Panc1 (cell line): ENCODE results near the gene UST. TPM values are rescaled to one million over a fixed set of nuclear protein-coding genes. Genes with fewer than 3 reads are reported as not detected.
A peak's percentile ranks its signal among the peaks of the same experiment; 100 is the strongest.

ENCODE experiments used
- ATAC-seq: fragments of 200-7000 bp; cut with Tn5 transposase; 2 replicates; pipeline ENCODE4 v1.9.1; 2020; ENCODE audit warnings: mild to moderate bottlenecking, moderate library complexity
- BruUV-seq: library from RNA; stranded (reverse); fragments of 400-500 nt; replicated peaks from 2 replicates; lab custom pipeline; 2021; lab: Mats Ljungman, UMichigan
- CTCF ChIA-PET: fragments of 300-600 bp; sonication (Branson Sonifier 250); formaldehyde crosslinking; loops from one replicate; lab custom pipeline; 2022; ENCODE audit warnings: antibody characterized with exemption; lab: Charles Lee
- POLR2A ChIA-PET: fragments of 300-600 bp; sonication (Branson Sonifier 250); formaldehyde crosslinking; loops from one replicate; lab custom pipeline; 2022; ENCODE audit warnings: antibody characterized with exemption; lab: Charles Lee
- DNase-seq: peaks from one replicate; pipeline ENCODE4 v3.0.0-alpha.2; 2010; ENCODE audit warnings: low read depth, low spot score
- H3K27ac ChIP-seq: 2 replicates; pipeline ENCODE4 v1.5.1; 2011; ENCODE audit warnings: mild to moderate bottlenecking, low read length, inconsistent platforms
- H3K27me3 ChIP-seq: fragments of 200-500 bp; sonication (Bioruptor generic); 2 replicates; pipeline ENCODE4 v1.6.0; 2014; ENCODE audit warnings: low read length, inconsistent platforms; ENCODE audit not compliant: control insufficient read depth, insufficient read depth
- H3K36me3 ChIP-seq: fragments of 200-500 bp; sonication (Bioruptor generic); 2 replicates; pipeline ENCODE4 v1.5.1; 2014; ENCODE audit warnings: inconsistent platforms, mild to moderate bottlenecking, low read length, moderate library complexity; ENCODE audit not compliant: control insufficient read depth, insufficient read depth
- H3K4me1 ChIP-seq: 2 replicates; pipeline ENCODE4 v1.5.1; 2011; ENCODE audit warnings: inconsistent platforms, mild to moderate bottlenecking, low read length, moderate library complexity; ENCODE audit not compliant: control insufficient read depth, insufficient read depth
- H3K4me3 ChIP-seq, 2 experiments: 2 replicates each; pipeline ENCODE4 v1.5.1; 2011 to 2012; ENCODE audit warnings: low read depth in 2 of 2, low read length in 2 of 2, mild to moderate bottlenecking in 2 of 2, inconsistent platforms in 1 of 2, moderate library complexity in 1 of 2
- H3K9me3 ChIP-seq: fragments of 200-500 bp; sonication (Bioruptor generic); 2 replicates; pipeline ENCODE4 v1.5.1; 2014; ENCODE audit warnings: low read depth, mild to moderate bottlenecking, inconsistent platforms, low read length, moderate library complexity; ENCODE audit not compliant: control insufficient read depth, insufficient read depth
- POLR2AphosphoS5 ChIP-seq: IDR thresholded peaks from 2 replicates; pipeline ENCODE4 v1.6.1; 2012; ENCODE audit warnings: mild to moderate bottlenecking, low read depth, low read length, moderate library complexity
- SIN3A ChIP-seq: IDR thresholded peaks from 2 replicates; pipeline ENCODE4 v1.6.1; 2012; ENCODE audit warnings: low read depth, mild to moderate bottlenecking, low read length, moderate library complexity, borderline replicate concordance; ENCODE audit not compliant: insufficient read depth
- TCF7L2 ChIP-seq: IDR thresholded peaks from 2 replicates; pipeline ENCODE4 v1.6.1; 2011; ENCODE audit warnings: mild to moderate bottlenecking, low read depth, low read length, inconsistent platforms
- in situ Hi-C: cut with HindIII; loops from 2 replicates; pipeline ENCODE4 v1.10.0; 2016; ENCODE audit warnings: low sequenced_read_pairs, low pct_unique_long_range_greater_than_20kb
- intact Hi-C: fragments of 100-400 bp; cut with micrococcal nuclease; formaldehyde crosslinking; loops from one replicate; pipeline ENCODE4 v1.10.0; 2022; ENCODE audit not compliant: unreplicated experiment
- total RNA-seq: library from RNA; stranded (reverse); gene quantifications from one replicate; pipeline ENCODE4 v1.2.1, GENCODE V29; 2021; ENCODE audit not compliant: unreplicated experiment
- TF ChIP-seq, protein P1 (sequence below), 2 experiments: IDR thresholded peaks; 2 replicates each; pipeline ENCODE4 v1.6.1; 2011 to 2012; ENCODE audit warnings: low read depth in 2 of 2, control low read depth in 1 of 2, low read length in 1 of 2, mild to moderate bottlenecking in 1 of 2, moderate library complexity in 1 of 2; ENCODE audit not compliant: insufficient read depth in 1 of 2
- TF ChIP-seq, protein P2 (sequence below): fragments of 450-650 bp; IDR thresholded peaks from 2 replicates; pipeline ENCODE4 v1.5.1; 2017; ENCODE audit warnings: mild to moderate bottlenecking

Gene UST
- total RNA-seq, 1 experiment from 2014 or later: 0.15 TPM

DNA sequence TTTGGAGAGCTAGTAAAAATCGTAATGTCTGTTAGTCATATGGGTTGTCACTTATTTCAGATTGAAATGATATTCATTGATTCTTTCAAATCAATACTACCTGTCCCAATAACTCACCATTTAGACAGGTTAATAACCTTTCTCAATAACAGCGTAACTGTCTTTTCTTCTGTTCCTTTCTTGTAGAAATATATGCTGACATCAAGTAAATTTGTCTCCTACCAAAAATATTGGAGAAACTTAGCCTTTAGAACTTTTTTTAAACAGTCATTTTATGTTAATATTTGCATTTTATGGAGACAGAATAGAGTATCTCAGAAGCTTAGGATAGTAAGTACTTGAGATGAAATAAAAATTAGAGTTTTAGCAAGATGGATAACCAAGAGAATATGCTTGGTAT, 278.2 kb downstream of the UST start:
- POLR2A ChIA-PET: no interaction called here
- Histone ChIP-seq H3K9me3 (no peaks in the 10 kb centered on the region), H3K4me3 (no peak overlapping the region), H3K27me3 (no peaks in the 10 kb centered on the region; the same call in none of the 2 replicates), H3K27ac (no peak overlapping the region), H3K4me1 (no peaks in the 10 kb centered on the region), H3K36me3 (no peaks in the 10 kb centered on the region)
- in situ Hi-C loops: no loop called here
- no peak for ATAC-seq
- TF ChIP-seq SIN3A: no peak
- TF ChIP-seq, protein P1, sequence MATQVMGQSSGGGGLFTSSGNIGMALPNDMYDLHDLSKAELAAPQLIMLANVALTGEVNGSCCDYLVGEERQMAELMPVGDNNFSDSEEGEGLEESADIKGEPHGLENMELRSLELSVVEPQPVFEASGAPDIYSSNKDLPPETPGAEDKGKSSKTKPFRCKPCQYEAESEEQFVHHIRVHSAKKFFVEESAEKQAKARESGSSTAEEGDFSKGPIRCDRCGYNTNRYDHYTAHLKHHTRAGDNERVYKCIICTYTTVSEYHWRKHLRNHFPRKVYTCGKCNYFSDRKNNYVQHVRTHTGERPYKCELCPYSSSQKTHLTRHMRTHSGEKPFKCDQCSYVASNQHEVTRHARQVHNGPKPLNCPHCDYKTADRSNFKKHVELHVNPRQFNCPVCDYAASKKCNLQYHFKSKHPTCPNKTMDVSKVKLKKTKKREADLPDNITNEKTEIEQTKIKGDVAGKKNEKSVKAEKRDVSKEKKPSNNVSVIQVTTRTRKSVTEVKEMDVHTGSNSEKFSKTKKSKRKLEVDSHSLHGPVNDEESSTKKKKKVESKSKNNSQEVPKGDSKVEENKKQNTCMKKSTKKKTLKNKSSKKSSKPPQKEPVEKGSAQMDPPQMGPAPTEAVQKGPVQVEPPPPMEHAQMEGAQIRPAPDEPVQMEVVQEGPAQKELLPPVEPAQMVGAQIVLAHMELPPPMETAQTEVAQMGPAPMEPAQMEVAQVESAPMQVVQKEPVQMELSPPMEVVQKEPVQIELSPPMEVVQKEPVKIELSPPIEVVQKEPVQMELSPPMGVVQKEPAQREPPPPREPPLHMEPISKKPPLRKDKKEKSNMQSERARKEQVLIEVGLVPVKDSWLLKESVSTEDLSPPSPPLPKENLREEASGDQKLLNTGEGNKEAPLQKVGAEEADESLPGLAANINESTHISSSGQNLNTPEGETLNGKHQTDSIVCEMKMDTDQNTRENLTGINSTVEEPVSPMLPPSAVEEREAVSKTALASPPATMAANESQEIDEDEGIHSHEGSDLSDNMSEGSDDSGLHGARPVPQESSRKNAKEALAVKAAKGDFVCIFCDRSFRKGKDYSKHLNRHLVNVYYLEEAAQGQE (IDR thresholded peaks at IDR 0.05; ENCODE audit: insufficient read depth in 1 of 2, low read depth in 2 of 2, low read length in 1 of 2): no peak
- no peak for TF ChIP-seq POLR2AphosphoS5
- TF ChIP-seq TCF7L2: no peak
- TF ChIP-seq, protein P2, sequence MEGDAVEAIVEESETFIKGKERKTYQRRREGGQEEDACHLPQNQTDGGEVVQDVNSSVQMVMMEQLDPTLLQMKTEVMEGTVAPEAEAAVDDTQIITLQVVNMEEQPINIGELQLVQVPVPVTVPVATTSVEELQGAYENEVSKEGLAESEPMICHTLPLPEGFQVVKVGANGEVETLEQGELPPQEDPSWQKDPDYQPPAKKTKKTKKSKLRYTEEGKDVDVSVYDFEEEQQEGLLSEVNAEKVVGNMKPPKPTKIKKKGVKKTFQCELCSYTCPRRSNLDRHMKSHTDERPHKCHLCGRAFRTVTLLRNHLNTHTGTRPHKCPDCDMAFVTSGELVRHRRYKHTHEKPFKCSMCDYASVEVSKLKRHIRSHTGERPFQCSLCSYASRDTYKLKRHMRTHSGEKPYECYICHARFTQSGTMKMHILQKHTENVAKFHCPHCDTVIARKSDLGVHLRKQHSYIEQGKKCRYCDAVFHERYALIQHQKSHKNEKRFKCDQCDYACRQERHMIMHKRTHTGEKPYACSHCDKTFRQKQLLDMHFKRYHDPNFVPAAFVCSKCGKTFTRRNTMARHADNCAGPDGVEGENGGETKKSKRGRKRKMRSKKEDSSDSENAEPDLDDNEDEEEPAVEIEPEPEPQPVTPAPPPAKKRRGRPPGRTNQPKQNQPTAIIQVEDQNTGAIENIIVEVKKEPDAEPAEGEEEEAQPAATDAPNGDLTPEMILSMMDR: no peak
- no TSS peak for BruUV-seq
- intact Hi-C loops: no loop called here
- CTCF ChIA-PET: no interaction called here
- no peak for DNase-seq

DNA sequence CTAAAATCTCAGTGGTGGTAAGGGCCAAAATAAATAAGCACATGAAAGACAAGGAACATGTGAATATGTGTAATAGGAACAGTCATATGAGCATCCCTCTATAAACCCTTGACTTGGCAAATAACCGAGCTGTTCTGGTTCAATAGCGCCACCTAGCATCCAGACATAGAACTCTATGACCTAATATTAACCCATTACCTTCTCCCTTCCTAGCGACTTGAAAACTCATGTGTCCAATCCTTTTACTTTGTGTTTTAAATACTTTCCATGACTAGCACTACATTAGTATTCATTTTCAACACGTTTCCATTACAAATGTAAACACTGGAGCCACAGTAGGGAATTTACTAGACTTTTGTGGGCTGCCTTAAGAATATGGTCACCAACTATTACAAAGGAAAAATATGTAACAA, 279.7 kb downstream of the UST start:
- POLR2A ChIA-PET: no interaction called here
- TF ChIP-seq SIN3A (no peak), POLR2AphosphoS5 (no peak), TCF7L2 (no peak)
- TF ChIP-seq, protein P1 (IDR thresholded peaks at IDR 0.05; ENCODE audit: insufficient read depth in 1 of 2, low read depth in 2 of 2, low read length in 1 of 2): no peak
- TF ChIP-seq, protein P2: peak; percentile 56; the same call in 1 of the 2 replicates
- no peaks in the 10 kb centered on the region; the same call in 1 of the 2 replicates for H3K27me3 ChIP-seq
- no peaks in the 10 kb centered on the region for H3K36me3 ChIP-seq
- H3K4me3 ChIP-seq: no peak overlapping the region
- ATAC-seq (no peak), DNase-seq (no peak)
- no TSS peak for BruUV-seq
- no peak overlapping the region for H3K27ac ChIP-seq
- H3K4me1 ChIP-seq: no peaks in the 10 kb centered on the region
- in situ Hi-C loops: no loop called here
- intact Hi-C loops: no loop called here
- CTCF ChIA-PET: interaction anchor here (0.6 to 1.2 kb wide), 2 partner anchors 286 to 406 kb away, joined by 3 to 5 read pairs; no protein-coding TSS in a partner anchor
- H3K9me3 ChIP-seq: no peaks in the 10 kb centered on the region
